GM23338 (cell line): ENCODE measurements around the gene LFNG. TPM values are rescaled to one million over a fixed set of nuclear protein-coding genes. Genes with fewer than 3 reads are reported as not detected.

ENCODE experiments used
- ATAC-seq: fragments of 200-7000 bp; cut with Tn5 transposase; 3 replicates; pipeline ENCODE4 v1.9.1; 2020
- DNase-seq: peaks from one replicate; pipeline ENCODE4 v3.0.0-alpha.2; 2015; ENCODE audit warnings: low spot score
- H2AFZ ChIP-seq: fragments of 200-600 bp; sonication (generic); 2 replicates; pipeline ENCODE4 v1.8.0; 2016; ENCODE audit warnings: antibody characterized with exemption, mild to moderate bottlenecking, moderate library complexity
- H3F3A ChIP-seq: fragments of 200-600 bp; sonication (generic); replicated peaks from 2 replicates; pipeline ENCODE4 v1.8.0; 2017; ENCODE audit warnings: antibody characterized with exemption, mixed run types, low read depth
- H3K27ac ChIP-seq: fragments of 200-600 bp; sonication (generic); 2 replicates; pipeline ENCODE4 v1.6.1; 2016; ENCODE audit warnings: low read depth
- H3K27me3 ChIP-seq: fragments of 200-600 bp; sonication (generic); 2 replicates; pipeline ENCODE4 v1.8.0; 2016; ENCODE audit warnings: mild to moderate bottlenecking, mixed run types, moderate library complexity; ENCODE audit not compliant: insufficient read depth
- H3K36me3 ChIP-seq: fragments of 200-600 bp; sonication (generic); 2 replicates; pipeline ENCODE4 v1.8.0; 2016; ENCODE audit warnings: mild to moderate bottlenecking; ENCODE audit not compliant: insufficient read depth
- H3K4me1 ChIP-seq: fragments of 200-600 bp; sonication (generic); 2 replicates; pipeline ENCODE4 v1.8.0; 2016; ENCODE audit warnings: mild to moderate bottlenecking, moderate library complexity; ENCODE audit not compliant: insufficient read depth
- H3K4me2 ChIP-seq: fragments of 200-600 bp; sonication (generic); 2 replicates; pipeline ENCODE4 v1.7.1; 2017; ENCODE audit warnings: mixed run types
- H3K4me3 ChIP-seq: fragments of 200-600 bp; sonication (generic); 2 replicates; pipeline ENCODE4 v1.6.1; 2016; ENCODE audit warnings: mixed run types
- H3K79me2 ChIP-seq: fragments of 200-600 bp; sonication (generic); replicated peaks from 2 replicates; pipeline ENCODE4 v1.8.0; 2017; ENCODE audit warnings: mild to moderate bottlenecking; ENCODE audit not compliant: insufficient read depth
- H3K9me2 ChIP-seq: fragments of 200-600 bp; sonication (generic); 2 replicates; pipeline ENCODE4 v1.8.0; 2017; ENCODE audit not compliant: insufficient read depth
- H4K20me1 ChIP-seq: fragments of 200-600 bp; sonication (generic); replicated peaks from 2 replicates; pipeline ENCODE4 v1.8.0; 2017; ENCODE audit warnings: mild to moderate bottlenecking; ENCODE audit not compliant: insufficient read depth
- H3K27ac Mint-ChIP-seq: 2 replicates; pipeline ENCODE4 v1.8.0; 2020; ENCODE audit warnings: inconsistent platforms, mild to moderate bottlenecking, moderate library complexity, mixed read lengths
- H3K27me3 Mint-ChIP-seq: 3 replicates; pipeline ENCODE4 v1.8.0; 2022; ENCODE audit warnings: low read depth, mild to moderate bottlenecking, moderate library complexity, mixed read lengths, inconsistent platforms; ENCODE audit not compliant: insufficient read depth, poor library complexity
- H3K36me3 Mint-ChIP-seq: 3 replicates; pipeline ENCODE4 v1.8.0; 2021; ENCODE audit warnings: low read depth, mild to moderate bottlenecking, inconsistent platforms, moderate library complexity, mixed read lengths
- H3K4me1 Mint-ChIP-seq: 3 replicates; pipeline ENCODE4 v1.8.0; 2020; ENCODE audit warnings: mild to moderate bottlenecking, inconsistent platforms, mixed read lengths
- H3K4me3 Mint-ChIP-seq: 3 replicates; pipeline ENCODE4 v1.8.0; 2021; ENCODE audit warnings: moderate library complexity, mild to moderate bottlenecking, inconsistent platforms, mixed read lengths
- H3K9me3 Mint-ChIP-seq: 3 replicates; pipeline ENCODE4 v1.8.0; 2020; ENCODE audit warnings: moderate library complexity, mild to moderate bottlenecking, inconsistent platforms, mixed read lengths
- CREB1 ChIP-seq: fragments of 250-450 bp; sonication (Bioruptor Pico); IDR thresholded peaks from 2 replicates; pipeline ENCODE4 v1.5.0; 2020; ENCODE audit warnings: low read depth, mild to moderate bottlenecking, moderate library complexity
- CTCF ChIP-seq, 2 experiments: fragments of 200-600 bp in 1 of 2; sonication (generic) in 1 of 2; conservative IDR thresholded peaks; 2 replicates each; pipeline versions ENCODE4 v1.5.1 to v1.6.1; 2016 to 2017; ENCODE audit warnings: antibody characterized with exemption in 2 of 2, low read depth in 2 of 2, mild to moderate bottlenecking in 2 of 2, moderate library complexity in 1 of 2
- ETS1 ChIP-seq: IDR thresholded peaks from 2 replicates; pipeline ENCODE4 v1.6.1; 2016; ENCODE audit warnings: antibody characterized with exemption
- EZH2 ChIP-seq: fragments of 200-600 bp; sonication (generic); IDR thresholded peaks from one replicate; pipeline ENCODE4 v1.8.0; 2017; ENCODE audit warnings: antibody characterized with exemption, mild to moderate bottlenecking, low read depth; ENCODE audit not compliant: unreplicated experiment
- EZH2phosphoT487 ChIP-seq: fragments of 200-600 bp; sonication (generic); IDR thresholded peaks from one replicate; pipeline ENCODE4 v1.8.1; 2018; ENCODE audit warnings: antibody characterized with exemption; ENCODE audit not compliant: unreplicated experiment
- JUNB ChIP-seq: IDR thresholded peaks from one replicate; pipeline ENCODE4 v1.6.1; 2016; ENCODE audit warnings: antibody characterized with exemption; ENCODE audit not compliant: unreplicated experiment
- NANOG ChIP-seq: IDR thresholded peaks from 2 replicates; pipeline ENCODE4 v1.6.1; 2016; ENCODE audit warnings: antibody characterized with exemption, borderline replicate concordance
- POLR2AphosphoS5 ChIP-seq: IDR thresholded peaks from 2 replicates; pipeline ENCODE4 v1.6.1; 2016; ENCODE audit warnings: antibody characterized with exemption, low read depth
- REST ChIP-seq: IDR thresholded peaks from one replicate; pipeline ENCODE4 v1.6.1; 2018; ENCODE audit warnings: antibody characterized with exemption; ENCODE audit not compliant: unreplicated experiment
- STAT1 ChIP-seq: IDR thresholded peaks from one replicate; pipeline ENCODE4 v1.6.1; 2016; ENCODE audit warnings: antibody characterized with exemption; ENCODE audit not compliant: unreplicated experiment
- ZNF114 ChIP-seq: fragments of 250-450 bp; sonication (Bioruptor Pico); IDR thresholded peaks from 2 replicates; pipeline ENCODE4 v1.5.0; 2020; ENCODE audit warnings: mild to moderate bottlenecking, moderate library complexity
- ZNF331 ChIP-seq: fragments of 250-450 bp; sonication (Bioruptor Pico); IDR thresholded peaks from 2 replicates; pipeline ENCODE4 v1.5.0; 2020; ENCODE audit warnings: low read depth, mild to moderate bottlenecking, moderate library complexity
- polyA plus RNA-seq: library from polyadenylated mRNA; unstranded; fragments of >200 nt; fragmentation: Nextera tagmentation; extraction: Ambion mirVana; gene quantifications from 2 replicates; pipeline ENCODE4 v1.2.1, GENCODE V29; 2016
- total RNA-seq: library from RNA; depleted of rRNA; stranded (reverse); fragments of >200 nt; shearing (Covaris generic); gene quantifications from 2 replicates; pipeline ENCODE4 v1.2.3, GENCODE V29; 2014

The LFNG gene
- total and polyA plus RNA-seq, 2 experiments from 2014 or later = 1.7 to 35.4 TPM

GRCh38 chr7:2487586-2488271, 31.8 kb upstream of the LFNG start:
- TF ChIP-seq POLR2AphosphoS5 (no peak), STAT1 (no peak), ZNF331 (CRISPR knock-in tag) (no peak), EZH2phosphoT487 (no peak), CTCF (conservative IDR thresholded peaks at IDR 0.05; ENCODE audit: low read depth in 2 of 2) (no peak)
- no peak overlapping the region for H2AFZ ChIP-seq
- H4K20me1 ChIP-seq = no peaks in the 10 kb centered on the region
- H3K27ac Mint-ChIP-seq = no peak overlapping the region
- H3K4me3 Mint-ChIP-seq = no peak overlapping the region
- no peaks in the 10 kb centered on the region for H3K27me3 ChIP-seq
- H3K9me2 ChIP-seq = no peaks in the 10 kb centered on the region
- H3K79me2 ChIP-seq = no peaks in the 10 kb centered on the region
- no peak for ATAC-seq
- H3K4me1 ChIP-seq = no peaks in the 10 kb centered on the region
- no peaks in the 10 kb centered on the region; the same call in 1 of the 3 replicates for H3K36me3 Mint-ChIP-seq
- no peaks in the 10 kb centered on the region for H3K36me3 ChIP-seq
- no peaks in the 10 kb centered on the region for H3F3A ChIP-seq
- DNase-seq = no peak
- no peak overlapping the region for H3K4me3 ChIP-seq
- peaks cover 3% of the 10 kb centered on the region for H3K27me3 Mint-ChIP-seq
- no peak overlapping the region for H3K27ac ChIP-seq
- peaks cover 8% of the 10 kb centered on the region; the same call in 2 of the 3 replicates for H3K9me3 Mint-ChIP-seq
- H3K4me2 ChIP-seq = no peak overlapping the region
- no peaks in the 10 kb centered on the region for H3K4me1 Mint-ChIP-seq

- Mint-ChIP-seq H3K9me3 (peaks cover 3% of the 10 kb centered on the region; the same call in 2 of the 3 replicates), H3K36me3 (no peaks in the 10 kb centered on the region; the same call in 1 of the 3 replicates), H3K4me1 (no peaks in the 10 kb centered on the region), H3K4me3 (no peak overlapping the region), H3K27me3 (peaks cover 2% of the 10 kb centered on the region), H3K27ac (no peak overlapping the region)
- H3K27me3 ChIP-seq = no peaks in the 10 kb centered on the region
- H3K4me3 ChIP-seq = no peak overlapping the region
- H4K20me1 ChIP-seq = no peaks in the 10 kb centered on the region
- H3K9me2 ChIP-seq = no peaks in the 10 kb centered on the region
- no peaks in the 10 kb centered on the region for H3F3A ChIP-seq
- no peak overlapping the region for H3K27ac ChIP-seq
- no peaks in the 10 kb centered on the region for H3K36me3 ChIP-seq
- DNase-seq (no peak), ATAC-seq (no peak)
- H3K4me2 ChIP-seq = no peak overlapping the region
- H3K4me1 ChIP-seq = no peaks in the 10 kb centered on the region
- H3K79me2 ChIP-seq = no peaks in the 10 kb centered on the region
- H2AFZ ChIP-seq = no peak overlapping the region
- no peak for TF ChIP-seq NANOG
- no peak for TF ChIP-seq EZH2
- no peak for TF ChIP-seq ZNF331 (CRISPR knock-in tag)
- no peak for TF ChIP-seq CREB1 (CRISPR knock-in tag)
- TF ChIP-seq REST = no peak
- no peak for TF ChIP-seq STAT1
- no peak for TF ChIP-seq ZNF114 (CRISPR knock-in tag)
- TF ChIP-seq JUNB = no peak
- TF ChIP-seq POLR2AphosphoS5 = no peak
- TF ChIP-seq EZH2phosphoT487 = no peak
- TF ChIP-seq ETS1 = no peak
- TF ChIP-seq CTCF (conservative IDR thresholded peaks at IDR 0.05; ENCODE audit: low read depth in 2 of 2) = no peak
Observed at GRCh38 chr7:2488272-2488645, 31.3 kb upstream of the LFNG start.
